ENCODE results near the gene SLC22A31.
"Not testable (repeated sequence)": the region's sequence is repeated elsewhere in the genome, so short reads cannot be mapped to it uniquely, and the experiment has no call there.

The SLC22A31 gene

DNA sequence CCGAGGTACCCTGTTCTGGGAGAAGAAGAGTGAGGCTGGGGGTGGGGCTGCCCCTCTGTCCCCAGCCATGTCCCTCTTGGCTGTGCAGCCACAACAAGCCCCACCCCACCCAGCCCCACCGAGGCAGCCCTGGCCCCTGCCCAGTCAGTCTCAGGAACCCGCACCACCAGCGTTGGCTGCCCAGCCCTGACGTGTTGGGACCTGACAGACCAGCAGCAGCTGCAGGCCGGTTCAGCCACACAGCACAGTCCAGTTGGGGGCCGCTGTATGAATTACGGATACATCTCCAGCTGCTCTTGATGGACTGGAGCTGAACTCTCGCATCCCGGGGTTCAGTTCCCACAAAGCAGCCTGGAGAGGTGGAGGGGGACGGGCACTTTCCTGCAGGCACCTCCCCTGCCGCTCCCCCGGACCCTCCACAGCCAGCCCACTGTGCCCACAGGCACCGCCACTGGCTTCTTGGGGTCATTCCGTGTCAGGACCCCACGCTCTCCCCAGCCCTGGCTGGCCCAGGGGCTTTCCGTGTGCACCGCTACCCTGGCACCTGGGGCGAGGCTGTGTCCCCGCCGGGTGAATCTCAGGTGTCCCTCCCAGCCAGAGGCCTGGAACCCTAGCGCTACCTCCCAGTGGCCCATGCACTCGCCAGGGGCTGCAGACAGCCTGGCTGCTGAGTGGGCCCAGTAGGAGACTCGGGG is 21.7 kb downstream of the SLC22A31 start:
- DNase-seq (ENCODE audit: low spot score) = no peak

DNA sequence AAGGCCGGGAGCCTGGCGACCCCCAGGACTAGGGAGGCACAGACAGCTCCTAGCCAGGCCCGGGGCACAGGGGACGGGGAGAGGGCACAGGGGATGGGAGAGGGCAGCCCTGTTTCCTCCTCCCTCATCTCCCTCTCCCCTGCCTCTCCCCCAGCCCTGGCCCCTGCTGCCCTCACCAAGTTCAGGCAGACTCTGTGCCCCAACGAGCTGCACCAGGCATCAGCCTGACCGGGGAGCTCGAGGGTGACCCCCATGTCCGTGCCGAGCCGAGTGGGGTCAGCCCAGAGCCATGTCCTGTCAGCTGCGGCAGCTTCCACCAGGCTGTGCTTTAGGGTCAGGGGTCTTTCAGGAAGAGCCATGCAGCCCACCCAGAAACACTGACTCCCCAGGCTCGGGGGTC is 22.8 kb downstream of the SLC22A31 start:
- DNase-seq (ENCODE audit: low spot score) = no peak

DNA sequence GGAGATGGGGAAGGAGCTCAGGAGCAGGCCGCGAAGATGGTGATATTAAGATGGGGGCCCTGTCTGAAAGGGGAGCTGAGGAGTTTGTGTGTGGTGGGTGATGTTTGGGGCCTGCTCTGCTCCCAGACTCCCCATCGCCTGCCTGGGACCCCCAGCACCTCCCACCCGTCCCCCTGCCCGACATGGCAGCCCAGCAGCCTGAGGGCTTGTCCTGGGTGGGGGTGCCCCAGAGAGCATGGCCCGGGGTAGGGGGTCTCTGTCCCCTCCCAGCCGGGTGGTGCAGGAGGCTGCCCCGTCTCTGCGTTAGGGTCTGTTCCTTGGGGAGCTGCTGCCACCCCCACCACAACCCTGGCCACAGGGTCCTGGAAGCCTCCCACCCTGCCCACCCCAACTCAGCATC is 23.6 kb downstream of the SLC22A31 start:
- DNase-seq (ENCODE audit: low spot score) = no peak

DNA sequence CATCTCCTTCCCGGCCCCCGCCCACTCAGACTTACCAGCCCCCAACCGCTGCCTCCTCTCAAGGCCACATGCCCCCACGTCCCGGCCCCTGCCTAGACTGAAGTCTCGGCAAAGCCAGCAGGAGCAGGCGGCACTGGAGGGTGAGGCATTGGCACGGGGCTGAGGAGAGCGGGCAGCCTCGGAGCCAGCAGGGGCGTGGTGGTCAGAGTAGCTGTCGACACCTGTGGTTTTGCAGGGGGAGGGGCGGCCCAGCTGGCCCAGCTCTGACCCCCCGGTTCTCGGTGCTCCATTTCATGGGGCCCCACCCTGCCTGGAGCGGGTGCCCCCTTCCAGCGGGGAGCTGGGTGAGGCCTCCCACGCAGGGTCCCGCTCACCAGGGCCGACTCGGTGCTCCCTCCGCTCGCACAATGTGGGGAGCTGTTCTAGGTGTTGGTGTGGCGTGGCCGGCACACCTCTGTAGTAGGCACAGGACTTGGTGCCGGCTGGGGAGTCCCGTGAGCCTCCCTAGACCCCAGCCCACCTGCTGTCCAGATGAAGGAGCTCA is 24.1 kb downstream of the SLC22A31 start:
- no peak for DNase-seq (ENCODE audit: low spot score)

DNA sequence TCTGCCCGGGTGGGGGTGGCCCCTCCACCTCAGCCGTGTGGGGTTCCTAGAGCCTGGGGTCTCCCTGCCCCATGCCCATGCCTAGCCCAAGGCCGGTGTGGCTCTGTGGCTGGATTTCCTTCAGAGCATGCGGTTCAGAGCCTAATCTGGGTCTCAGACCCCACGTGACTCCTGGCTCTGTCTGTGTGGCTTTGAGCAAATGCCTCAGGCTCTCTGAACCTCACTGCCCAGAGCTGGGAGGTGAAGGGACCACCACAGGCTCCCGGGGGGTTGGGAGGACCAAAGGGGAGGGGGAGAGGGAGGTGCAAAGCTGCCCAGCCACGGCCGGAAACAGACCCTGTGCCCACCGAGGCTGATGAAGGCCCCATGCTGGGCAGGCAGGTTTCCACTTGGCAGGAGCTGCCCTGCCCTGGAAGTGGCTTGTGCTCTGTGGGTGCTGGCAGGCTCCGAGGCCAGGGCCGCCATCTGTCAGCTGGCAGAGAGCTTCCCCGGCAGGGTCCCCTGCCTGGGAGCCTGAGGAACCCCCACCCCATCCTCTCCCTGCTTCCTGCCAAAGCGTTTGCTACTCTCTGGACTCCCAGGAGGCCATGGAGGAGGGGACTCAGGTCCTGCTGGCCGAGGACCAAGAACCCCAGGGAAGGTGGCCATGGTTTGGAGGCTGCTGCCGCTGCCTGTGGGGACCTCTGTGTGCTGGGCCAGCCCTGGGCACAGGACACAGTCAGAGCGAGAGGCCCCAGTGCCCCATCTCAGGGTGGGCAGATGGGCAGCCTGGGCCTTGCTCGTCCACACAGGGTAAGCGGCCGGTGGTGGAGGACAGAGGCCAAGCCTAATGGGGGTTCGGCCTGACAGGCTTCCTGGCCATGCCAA is 24.8 kb downstream of the SLC22A31 start:
- no peak for DNase-seq (ENCODE audit: low spot score)

DNA sequence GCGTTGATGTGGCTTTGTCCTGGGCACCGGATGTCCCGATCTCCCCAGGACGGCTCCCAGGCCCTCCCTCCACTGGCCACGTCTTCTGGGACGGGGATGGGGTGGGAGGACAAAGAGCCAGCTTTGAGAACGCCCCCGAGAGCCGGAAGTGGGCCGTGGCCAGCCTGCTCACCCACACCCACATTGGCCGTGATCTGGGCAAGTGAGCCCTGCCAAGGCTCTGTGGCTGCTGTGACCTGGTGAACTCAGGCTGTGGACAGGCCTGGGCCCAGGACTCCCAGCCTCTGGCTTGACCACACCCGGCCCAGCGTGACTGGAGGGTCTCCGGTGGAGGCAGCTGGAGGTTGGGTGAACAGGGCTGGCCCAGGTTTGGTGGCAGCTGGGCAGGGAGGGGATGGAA is 25.5 kb downstream of the SLC22A31 start:
- no peak for DNase-seq (ENCODE audit: low spot score)

DNA sequence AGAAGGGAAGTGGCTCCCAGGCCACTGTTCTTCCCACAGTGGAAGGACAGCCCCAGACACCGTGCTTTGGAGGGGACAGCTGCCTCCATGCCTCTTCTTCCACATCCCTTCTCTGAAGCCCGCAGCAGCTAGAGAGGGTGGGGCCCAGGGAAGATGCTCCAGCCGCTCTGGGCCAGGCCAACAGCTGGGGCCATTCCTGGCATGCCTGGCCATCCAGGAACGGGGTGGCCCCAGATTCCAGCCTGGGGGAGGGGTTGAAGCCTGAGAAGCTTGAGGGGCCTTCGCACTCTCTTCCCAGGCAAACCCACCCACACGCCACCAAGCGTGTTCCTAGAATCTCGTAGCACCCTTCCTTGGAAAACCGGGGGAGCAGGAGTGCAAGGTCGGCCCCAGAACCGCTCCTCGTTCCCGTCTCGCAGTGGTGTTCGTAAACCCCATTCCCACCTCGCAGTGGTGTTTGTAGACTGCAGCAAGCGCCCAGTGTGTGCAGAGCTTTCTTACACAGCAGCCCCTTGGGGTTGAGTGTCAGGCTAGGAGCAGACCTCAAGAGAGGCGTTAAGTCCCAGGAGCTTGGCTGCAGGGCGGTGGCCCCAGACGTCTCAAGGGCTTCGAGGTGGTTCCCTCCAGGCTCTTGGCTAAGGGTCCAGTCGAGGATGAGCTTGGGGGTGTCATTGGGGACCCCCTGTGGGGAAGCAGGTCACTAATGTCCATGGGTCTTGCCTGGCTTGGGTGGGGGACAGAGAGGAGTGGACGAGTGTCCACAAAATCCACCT is 26.1 kb downstream of the SLC22A31 start:
- no peak for DNase-seq (ENCODE audit: low spot score)

DNA sequence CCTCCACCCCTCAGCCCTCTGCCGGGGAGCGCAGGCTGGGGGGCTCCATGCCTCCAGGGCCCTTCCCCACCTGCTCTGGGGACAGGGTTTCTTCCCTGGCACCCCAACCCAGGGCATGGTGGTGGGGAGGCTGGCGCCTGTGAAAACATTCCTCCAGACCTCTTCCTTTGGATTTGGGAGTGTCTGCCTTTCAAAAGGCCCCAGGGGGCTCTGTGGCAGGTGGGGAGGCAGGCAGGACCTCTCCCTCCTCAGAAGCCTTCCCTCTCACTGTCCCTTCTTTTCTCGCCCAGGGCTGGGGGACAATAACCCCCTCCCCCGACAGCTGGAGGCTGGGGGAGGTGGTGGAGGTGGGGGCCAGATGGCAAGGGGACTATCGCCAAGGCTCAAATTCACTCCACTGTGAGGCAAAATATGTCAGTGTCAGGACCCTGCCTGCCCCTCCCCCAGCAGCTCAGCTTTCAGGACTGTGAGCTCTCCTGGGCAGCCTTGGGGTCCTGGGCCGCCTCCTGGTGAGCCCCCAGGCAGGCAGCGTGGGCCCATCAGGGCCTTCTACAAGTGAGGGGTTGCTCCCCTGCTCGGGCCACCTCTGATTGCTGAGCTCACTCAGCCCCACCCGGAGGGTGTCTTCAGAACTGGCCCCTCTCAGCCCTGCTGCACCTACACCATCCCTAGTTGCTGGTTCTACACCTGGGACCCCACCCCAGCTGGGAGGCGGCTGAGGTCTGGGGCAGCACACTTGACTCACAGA is 27.0 kb downstream of the SLC22A31 start:
- no peak for DNase-seq (ENCODE audit: low spot score)

DNA sequence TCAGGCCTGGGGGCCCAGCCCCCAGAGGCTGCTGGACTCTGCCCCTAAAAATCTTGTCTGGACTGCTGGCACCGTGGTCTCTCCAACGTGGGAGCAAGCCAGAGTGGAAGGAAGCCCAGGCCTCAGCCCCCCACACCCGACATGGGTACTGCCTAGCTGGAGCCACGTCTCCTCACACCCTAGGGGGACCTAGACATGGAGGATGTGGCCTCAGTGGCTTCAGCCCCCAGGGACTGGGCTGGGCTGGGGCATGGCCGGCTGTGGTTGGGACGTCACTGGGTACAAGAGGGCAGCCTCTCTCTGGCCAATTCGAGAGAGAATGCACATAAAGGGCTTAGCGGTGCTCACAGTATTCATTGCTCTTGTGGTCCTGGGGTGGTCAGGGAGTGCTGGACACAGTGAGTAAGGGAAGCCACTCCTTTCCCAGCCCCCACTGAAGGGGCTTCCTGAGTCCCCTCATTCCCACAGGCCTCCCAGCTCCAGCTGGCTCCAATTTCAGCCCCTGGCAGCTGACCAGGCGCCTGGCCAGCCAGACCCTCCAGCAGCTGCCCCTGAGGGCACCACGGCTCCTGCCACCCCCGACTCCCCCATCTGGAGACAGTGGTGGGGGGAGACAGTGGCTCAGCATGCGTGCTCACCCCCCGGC is 27.7 kb downstream of the SLC22A31 start:
- no peak for DNase-seq (ENCODE audit: low spot score)

DNA sequence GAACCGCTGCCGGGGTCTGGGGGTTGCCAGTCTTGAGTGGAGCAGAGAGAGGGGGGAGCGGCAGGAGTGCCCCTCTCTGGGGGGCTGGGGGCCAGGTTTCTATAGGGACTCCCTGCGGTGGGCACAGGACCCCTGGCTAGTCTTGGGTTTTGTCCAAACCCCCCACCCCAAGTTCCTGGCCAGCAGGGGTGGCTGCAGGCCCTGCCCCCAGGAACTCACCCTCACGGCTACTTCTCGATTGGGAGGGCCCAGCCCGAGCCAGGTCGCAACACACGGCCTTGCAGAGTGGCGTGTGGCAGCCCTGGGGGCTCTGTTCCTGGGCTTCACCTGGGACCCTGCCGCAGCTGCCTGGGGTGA is 28.2 kb downstream of the SLC22A31 start:
- DNase-seq (ENCODE audit: low spot score) = no peak

DNA sequence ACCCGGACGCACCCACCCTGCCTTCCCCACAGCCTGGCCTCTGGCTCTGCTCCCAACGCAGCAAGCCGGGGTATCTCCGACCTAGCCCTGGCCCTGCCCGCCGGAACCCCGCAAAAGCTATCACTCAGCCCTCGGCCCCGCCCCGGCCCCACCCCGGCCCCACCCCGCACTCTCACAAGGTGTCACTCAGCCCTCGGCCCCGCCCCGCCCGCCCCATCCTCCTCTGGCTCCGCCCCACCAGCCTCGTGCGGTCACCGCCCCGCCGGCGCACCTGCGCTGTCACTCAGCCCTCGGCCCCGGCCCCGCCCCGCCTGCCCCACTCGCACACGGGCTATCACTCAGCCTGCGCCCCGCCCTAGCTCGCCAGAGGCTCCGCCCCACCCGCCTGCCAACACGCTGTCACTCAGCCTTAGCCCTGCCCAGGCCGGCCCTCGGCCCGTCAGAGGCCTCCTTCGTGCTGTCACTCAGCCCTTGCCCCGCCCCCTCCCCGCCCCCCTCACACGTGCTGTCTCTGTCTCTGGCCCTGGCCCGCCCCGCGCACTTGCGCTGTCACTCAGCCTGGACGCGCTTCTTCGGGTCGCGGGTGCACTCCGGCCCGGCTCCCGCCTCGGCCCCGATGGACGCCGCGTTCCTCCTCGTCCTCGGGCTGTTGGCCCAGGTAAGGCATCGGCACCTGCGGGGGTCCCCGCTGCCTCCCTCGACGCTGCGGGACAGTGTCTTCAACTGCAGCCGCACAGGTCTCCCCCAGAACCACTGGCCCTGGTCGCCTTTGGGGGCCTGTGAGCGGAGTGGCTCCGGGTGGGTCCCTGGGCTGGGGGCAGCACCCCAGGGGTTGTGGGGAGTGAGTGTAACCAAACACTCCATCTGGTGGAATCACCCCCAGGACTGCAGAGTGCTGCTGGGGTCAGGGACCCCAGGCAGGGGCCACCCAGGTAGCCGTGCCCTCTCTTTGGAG is 28.8 kb downstream of the SLC22A31 start, which contains the start of gene CDH15:
Gene CDH15 (plus strand): TSS at position 533 of the 955 bp plus-strand sequence. CDS start 84 bp downstream, at position 617.
- peak; percentile 96 for DNase-seq (ENCODE audit: low spot score)

DNA sequence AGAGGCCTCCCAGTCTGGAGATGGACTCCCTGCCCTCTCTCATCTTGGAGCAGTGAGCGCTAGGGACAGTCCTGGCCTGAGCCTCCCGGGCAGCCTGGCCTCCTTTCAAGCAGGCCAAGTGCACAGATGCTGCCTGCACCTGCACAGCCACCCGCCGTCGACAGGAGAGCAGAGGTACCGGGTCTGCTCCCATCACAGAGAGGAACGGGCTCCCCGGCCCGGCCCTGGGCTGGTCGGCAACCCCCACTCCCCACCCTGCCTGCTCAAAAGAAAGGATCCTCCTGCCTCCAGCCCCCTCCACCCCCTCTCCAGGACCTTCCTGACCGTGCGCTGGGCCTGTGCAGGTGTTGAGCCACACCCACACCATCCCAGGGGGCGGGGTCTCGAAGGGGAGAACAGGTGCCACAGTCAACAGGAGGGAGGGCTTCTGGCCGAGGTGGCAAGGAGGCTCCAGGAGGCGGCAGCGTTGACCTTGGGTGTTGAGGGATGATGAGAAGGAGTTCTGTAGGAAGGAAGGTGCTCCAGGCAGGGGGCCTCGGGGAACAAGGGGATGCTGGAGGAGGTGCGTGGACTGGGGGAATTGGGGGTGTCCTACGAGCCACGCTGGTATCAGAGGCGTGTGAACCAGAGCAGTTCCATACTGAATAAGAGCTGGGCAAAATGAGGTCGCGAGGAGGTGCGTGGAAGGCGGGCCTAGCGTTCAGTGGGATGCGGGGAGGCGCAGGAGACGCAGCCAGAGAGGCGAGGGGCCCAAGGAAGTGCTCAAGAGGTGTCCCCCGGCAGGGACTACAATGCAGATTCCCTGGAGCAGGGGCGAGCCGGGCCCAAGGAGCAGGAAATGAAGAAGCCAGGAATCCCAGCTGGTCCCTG is 29.8 kb downstream of the SLC22A31 start:
- no peak for DNase-seq (ENCODE audit: low spot score)

DNA sequence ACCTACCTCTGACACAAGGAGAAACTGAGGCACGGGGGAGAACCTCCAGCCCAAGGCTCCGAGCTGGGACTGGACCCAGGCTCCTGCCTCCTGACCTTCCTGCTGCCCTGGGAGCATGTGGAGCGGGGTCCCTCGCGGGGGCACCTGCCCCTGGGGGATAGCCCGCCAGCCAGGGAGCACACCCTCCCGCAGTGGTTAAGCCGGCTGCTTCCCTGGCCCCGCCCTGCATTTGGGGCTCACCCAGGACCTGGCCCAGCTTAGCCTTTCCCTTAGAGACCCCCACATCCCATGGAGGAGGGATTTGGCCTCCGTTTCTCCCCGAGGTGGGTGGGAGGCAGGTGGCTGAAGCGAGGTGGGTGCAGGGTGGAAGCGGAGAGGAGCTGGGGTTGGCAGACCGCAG is 30.6 kb downstream of the SLC22A31 start:
- no peak for DNase-seq (ENCODE audit: low spot score)

DNA sequence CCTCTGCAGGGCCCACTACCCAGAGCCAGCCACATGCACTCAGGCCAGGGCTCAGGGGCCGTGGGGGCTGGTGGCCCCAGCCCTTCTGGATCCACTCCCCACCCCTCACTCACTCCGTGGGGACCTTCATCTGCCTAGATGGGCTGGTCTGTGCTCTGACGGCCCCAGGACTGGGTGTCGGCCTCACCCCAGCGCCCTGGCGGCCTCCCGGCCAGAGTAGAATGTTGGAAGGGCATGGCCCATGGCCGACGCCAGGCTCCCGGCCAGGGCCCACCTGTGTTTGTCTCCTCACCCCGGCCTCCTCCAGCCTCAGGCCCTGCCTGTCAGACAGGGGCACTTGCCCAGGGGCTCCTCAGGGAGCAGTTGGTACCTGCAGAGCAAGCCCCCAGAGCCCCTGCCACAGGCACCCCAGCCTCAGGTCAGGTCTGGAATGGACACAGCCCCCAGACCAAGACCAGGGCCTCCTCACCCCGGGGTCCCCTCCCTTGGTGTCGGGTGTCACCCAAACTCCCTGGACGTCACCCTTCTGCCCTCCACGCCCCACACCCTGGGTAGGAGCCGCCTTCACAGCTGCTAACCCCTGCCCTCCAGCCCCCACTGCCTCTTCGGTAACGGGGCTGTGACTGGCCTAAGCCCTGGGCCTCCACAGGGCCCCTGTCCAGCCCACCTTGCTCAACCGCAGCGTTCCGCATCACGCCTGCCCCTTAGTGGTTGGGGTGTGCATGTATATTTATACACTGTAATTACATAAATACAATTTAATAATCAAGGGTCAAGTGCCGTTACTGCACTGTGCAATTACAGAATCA is 31.8 kb downstream of the SLC22A31 start:
- no peak for DNase-seq (ENCODE audit: low spot score)

DNA sequence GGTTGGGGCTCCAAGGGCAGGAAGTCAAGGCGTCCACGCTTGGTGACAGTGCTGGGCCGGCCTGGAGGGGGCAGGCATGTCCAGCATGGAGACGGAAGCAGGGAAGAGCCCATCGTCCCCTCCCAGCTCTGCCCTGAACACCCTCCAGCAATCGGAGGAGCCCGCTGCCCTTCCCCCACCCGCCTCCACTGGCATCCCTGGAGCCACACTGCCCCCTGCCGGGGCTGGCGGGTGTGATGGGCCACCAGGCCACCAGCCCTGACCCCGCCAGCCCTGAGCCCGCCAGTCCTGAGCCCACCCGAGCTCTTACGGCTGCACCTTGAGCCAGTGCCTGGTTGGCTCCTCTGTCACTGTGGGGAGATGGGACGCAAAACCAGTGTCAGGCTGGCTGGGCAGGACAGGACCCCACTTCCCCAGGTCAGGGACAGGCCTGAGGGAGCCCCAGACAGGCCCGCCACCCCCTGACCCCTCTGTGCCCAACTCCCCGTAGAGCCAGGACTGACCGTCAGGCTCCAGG is 32.9 kb downstream of the SLC22A31 start:
- DNase-seq (ENCODE audit: low spot score) = peak; percentile 78

DNA sequence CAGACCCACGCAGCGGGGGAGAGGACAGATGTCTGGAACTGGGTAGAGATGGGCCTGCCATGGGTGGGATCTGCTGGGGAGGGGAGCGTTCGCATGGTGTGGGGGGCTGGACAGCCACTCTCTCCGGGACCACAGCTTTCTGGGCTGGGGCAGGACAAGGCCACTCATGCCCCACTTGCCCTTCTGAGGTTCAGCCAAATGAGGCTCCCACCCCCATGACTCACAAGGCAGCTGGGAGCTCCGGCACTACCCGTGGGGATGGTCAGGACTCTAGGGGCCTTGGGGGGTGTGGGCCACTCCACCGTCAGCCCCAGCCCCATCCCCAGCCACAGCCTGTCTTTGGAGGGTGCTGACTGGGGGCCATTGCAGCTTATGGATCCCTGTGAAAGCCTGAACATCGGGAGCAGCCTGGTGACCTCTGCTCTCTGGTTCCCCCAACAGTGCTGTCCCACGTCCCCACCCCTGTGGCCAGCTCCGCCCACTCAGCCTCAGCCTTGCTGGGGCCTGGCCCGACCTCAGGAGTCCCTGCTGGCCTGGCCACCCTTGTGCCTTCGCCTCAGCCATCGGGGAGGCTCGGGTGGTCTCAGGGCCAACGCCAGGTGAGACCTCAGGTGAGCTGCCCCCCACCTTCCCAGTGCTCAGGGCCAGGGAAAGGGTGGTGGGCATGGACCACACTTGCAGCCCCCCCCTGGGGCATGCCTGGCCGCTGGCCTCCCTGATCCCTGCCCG is 33.5 kb downstream of the SLC22A31 start:
- DNase-seq (ENCODE audit: low spot score) = no peak

DNA sequence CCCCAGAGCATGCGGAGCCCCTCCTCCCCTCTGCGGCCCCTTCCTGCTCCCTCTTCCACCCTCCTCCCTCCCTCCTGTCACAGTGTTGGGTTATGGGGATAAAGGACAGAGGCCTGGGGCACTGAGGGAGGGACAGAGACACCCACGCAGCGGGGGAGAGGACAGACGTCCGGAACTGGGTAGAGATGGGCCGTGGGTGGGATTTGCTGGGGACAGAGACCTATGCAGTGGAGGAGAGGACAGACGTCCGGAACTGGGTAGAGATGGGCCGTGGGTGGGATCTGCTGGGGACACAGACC is 34.7 kb downstream of the SLC22A31 start:
- not testable (repeated sequence) for DNase-seq (ENCODE audit: low spot score)

Measured in CD4-positive, alpha-beta T cell treated with Interleukin-2 at 100 ng/mL for 4 hours (primary cell).